Thoracic aorta (tissue), 2 donors: Measurements from ENCODE around the gene WNK2. TPM values are rescaled to one million over a fixed set of nuclear protein-coding genes. Genes with fewer than 3 reads are reported as not detected.

Experiments
- ATAC-seq: fragments of 150-250 bp; one replicate; pipeline ENCODE4 v1.8.0; 2017; ENCODE audit warnings: low read depth; ENCODE audit not compliant: insufficient number of reproducible peaks, low FRiP score
- DNase-seq: peaks from one replicate; pipeline ENCODE4 v3.0.0-alpha.2; 2020; ENCODE audit warnings: low spot score
- H3K27ac ChIP-seq, 2 donors: fragments of 200-600 bp; sonication (generic); 1 replicate in 1 of 2; 2 replicates in 1 of 2; pipeline ENCODE4 v1.5.1; 2016; ENCODE audit warnings: mild to moderate bottlenecking in 2 of 2, moderate library complexity in 2 of 2
- H3K27me3 ChIP-seq: fragments of 200-600 bp; sonication (generic); replicated peaks from 2 replicates; pipeline ENCODE4 v1.6.0; 2016; ENCODE audit warnings: mild to moderate bottlenecking; ENCODE audit not compliant: insufficient read depth
- H3K36me3 ChIP-seq: fragments of 200-600 bp; sonication (generic); one replicate; pipeline ENCODE4 v1.5.1; 2016
- H3K4me1 ChIP-seq, 2 donors: fragments of 200-600 bp; sonication (generic); 1 replicate in 1 of 2; 2 replicates in 1 of 2; pipeline versions ENCODE4 v1.5.1 to v1.6.0; 2016; ENCODE audit warnings: low read depth in 2 of 2, mild to moderate bottlenecking in 1 of 2; ENCODE audit not compliant: control insufficient read depth in 1 of 2
- H3K4me3 ChIP-seq: fragments of 200-600 bp; sonication (generic); 2 replicates; pipeline ENCODE4 v1.5.1; 2016; ENCODE audit warnings: mild to moderate bottlenecking
- H3K9me3 ChIP-seq: fragments of 200-600 bp; sonication (generic); 2 replicates; pipeline ENCODE4 v1.5.1; 2016
- total RNA-seq, 2 donors: library from RNA; depleted of rRNA; stranded (reverse); fragments of >200 nt; gene quantifications; one replicate each; pipeline versions ENCODE4 v1.1.0 to v1.2.3, GENCODE V29; 2016
- TF ChIP-seq, protein P1 (sequence below): fragments of 200-600 bp; sonication (generic); IDR thresholded peaks from one replicate; pipeline ENCODE4 v1.5.1; 2019; ENCODE audit warnings: antibody characterized with exemption

WNK2 gene
- total RNA-seq, 2 donors from 2014 or later: 0.95 to 4.7 TPM

DNA sequence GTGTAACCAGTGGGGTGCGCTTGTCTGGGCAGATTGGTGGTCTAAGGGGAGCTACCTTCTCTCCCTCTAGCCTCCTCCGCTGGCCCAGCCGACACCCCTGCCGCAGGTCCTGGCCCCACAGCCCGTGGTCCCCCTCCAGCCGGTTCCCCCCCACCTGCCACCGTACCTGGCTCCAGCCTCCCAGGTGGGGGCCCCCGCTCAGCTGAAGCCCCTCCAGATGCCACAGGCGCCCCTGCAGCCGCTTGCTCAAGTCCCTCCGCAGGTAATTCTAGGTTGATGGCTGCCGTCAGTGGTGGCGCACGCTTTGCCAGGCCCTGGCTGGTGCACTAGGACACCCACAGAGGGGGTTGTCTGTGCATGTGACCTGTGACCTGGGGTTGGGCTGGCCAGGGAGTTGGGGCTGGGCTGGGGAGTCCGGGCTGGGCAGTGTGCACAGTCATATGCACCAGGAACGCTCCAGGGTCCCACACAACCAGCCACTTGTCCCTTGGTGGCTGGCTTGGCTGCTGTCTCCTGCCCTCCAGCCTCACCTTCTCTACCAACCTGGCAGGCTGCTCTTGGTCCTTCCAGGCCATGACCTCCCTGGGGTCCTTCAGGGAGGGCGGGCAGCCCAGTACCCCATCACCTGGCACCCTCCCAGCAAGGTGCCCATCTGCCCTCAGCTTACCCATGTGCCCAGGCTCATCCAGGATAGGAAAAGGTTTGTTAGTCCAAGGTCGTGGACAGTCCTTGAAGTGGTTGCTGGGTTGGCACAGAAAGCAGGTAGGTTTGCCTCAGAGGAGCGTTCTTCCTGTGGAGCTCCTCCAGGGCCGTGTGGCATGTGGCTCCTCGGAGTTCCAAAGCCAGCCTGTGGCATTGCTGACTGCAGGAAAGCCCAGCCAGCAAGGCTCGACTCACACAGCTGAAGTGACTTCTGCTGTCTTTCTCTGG lies 73.2 kb downstream of the WNK2 start:
- no peaks in the 10 kb centered on the region for H3K4me1 ChIP-seq

DNA sequence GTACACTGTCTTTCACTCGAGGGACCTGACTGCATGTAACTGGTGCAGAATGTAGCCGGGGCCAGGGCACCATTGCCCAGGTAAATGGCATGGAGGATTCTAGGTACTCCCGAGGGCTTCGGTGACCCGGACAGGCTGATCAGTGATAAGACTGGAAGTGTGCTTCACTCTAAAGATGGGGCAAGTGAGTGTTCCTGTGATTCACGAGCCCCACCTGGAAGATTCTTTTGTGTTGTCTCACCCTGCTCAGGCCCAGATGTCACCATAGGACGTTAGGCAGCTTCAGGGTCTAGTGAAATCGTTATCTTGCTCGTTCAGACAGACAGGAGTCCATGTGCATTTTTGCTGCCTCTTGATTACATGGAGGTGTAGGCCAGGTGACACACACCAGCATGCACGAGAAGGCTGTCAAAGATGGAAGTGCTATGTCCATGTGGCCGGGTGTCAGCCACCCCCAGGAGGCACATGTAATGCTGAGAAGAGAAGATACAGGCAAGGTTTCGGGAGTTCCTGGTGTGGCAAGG lies 73.9 kb downstream of the WNK2 start:
- H3K4me1 ChIP-seq: no peaks in the 10 kb centered on the region
- no peak overlapping the region for H3K4me3 ChIP-seq
- no peak for ATAC-seq
- H3K9me3 ChIP-seq: no peaks in the 10 kb centered on the region
- H3K27me3 ChIP-seq: no peaks in the 10 kb centered on the region
- H3K36me3 ChIP-seq: no peaks in the 10 kb centered on the region
- TF ChIP-seq, protein P1, sequence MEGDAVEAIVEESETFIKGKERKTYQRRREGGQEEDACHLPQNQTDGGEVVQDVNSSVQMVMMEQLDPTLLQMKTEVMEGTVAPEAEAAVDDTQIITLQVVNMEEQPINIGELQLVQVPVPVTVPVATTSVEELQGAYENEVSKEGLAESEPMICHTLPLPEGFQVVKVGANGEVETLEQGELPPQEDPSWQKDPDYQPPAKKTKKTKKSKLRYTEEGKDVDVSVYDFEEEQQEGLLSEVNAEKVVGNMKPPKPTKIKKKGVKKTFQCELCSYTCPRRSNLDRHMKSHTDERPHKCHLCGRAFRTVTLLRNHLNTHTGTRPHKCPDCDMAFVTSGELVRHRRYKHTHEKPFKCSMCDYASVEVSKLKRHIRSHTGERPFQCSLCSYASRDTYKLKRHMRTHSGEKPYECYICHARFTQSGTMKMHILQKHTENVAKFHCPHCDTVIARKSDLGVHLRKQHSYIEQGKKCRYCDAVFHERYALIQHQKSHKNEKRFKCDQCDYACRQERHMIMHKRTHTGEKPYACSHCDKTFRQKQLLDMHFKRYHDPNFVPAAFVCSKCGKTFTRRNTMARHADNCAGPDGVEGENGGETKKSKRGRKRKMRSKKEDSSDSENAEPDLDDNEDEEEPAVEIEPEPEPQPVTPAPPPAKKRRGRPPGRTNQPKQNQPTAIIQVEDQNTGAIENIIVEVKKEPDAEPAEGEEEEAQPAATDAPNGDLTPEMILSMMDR: no peak
- DNase-seq: no peak
- no peak overlapping the region for H3K27ac ChIP-seq

More for the DNA sequence above, 73.2 kb downstream of the WNK2 start:
- TF ChIP-seq, protein P1: no peak
- DNase-seq (no peak), ATAC-seq (no peak)
- Histone ChIP-seq H3K9me3 (no peaks in the 10 kb centered on the region), H3K4me3 (no peak overlapping the region), H3K36me3 (no peaks in the 10 kb centered on the region), H3K27ac (no peak overlapping the region), H3K27me3 (no peaks in the 10 kb centered on the region)

DNA sequence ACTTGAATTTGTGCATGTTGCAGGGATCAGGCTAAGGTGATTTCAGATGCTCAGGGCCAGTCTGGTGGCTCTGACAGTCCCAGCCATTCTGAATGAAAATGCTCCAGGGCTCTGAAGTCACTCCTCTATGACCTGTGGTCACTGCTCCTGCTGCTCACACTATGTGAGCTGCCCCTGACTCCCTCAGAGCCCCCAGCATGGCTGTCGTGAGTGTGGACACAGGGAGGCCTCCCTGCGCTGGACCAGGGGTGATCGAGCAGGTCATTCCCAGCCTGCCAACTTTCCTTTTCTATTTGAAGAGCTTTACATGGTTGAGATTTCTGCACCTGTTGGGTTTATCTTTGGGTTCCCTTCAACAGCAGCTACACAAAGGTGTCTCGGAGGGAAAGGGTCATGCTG lies 74.5 kb downstream of the WNK2 start:
- Histone ChIP-seq H3K36me3 (no peaks in the 10 kb centered on the region), H3K4me1 (no peaks in the 10 kb centered on the region), H3K4me3 (no peak overlapping the region), H3K9me3 (no peaks in the 10 kb centered on the region), H3K27me3 (no peaks in the 10 kb centered on the region), H3K27ac (no peak overlapping the region)
- DNase-seq (no peak), ATAC-seq (no peak)
- TF ChIP-seq, protein P1: no peak

DNA sequence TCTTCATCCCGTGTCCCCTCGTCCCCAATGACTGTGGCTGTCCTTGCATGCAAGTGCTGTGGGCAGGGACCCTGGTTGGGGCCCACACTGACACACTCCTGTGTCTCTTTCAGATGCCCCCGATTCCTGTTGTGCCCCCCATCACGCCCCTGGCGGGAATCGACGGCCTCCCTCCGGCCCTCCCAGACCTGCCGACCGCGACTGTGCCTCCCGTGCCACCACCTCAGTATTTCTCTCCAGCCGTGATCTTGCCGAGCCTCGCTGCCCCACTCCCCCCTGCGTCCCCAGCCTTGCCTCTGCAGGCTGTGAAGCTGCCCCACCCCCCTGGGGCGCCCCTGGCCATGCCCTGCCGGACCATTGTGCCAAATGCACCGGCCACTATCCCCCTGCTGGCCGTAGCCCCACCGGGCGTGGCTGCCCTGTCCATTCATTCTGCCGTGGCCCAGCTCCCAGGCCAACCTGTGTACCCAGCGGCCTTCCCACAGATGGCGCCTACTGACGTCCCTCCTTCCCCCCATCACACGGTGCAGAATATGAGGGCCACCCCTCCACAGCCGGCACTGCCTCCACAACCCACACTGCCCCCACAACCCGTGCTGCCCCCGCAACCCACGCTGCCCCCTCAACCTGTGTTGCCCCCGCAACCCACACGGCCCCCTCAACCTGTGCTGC lies 75.0 kb downstream of the WNK2 start:
- no peaks in the 10 kb centered on the region for H3K27me3 ChIP-seq
- TF ChIP-seq, protein P1: no peak
- no peak overlapping the region for H3K27ac ChIP-seq
- H3K36me3 ChIP-seq: no peaks in the 10 kb centered on the region
- H3K9me3 ChIP-seq: no peaks in the 10 kb centered on the region
- H3K4me3 ChIP-seq: no peak overlapping the region
- DNase-seq: no peak
- ATAC-seq: no peak
- no peaks in the 10 kb centered on the region for H3K4me1 ChIP-seq
